ENCODE measurements around the gene NNT. TPM values are rescaled to one million over a fixed set of nuclear protein-coding genes. Genes with fewer than 3 reads are reported as not detected.

NNT gene
- total and polyA plus RNA-seq, 3 donors from 2014 or later: 25.4 to 55.0 (median 32.1) TPM

- TF ChIP-seq, protein P1, sequence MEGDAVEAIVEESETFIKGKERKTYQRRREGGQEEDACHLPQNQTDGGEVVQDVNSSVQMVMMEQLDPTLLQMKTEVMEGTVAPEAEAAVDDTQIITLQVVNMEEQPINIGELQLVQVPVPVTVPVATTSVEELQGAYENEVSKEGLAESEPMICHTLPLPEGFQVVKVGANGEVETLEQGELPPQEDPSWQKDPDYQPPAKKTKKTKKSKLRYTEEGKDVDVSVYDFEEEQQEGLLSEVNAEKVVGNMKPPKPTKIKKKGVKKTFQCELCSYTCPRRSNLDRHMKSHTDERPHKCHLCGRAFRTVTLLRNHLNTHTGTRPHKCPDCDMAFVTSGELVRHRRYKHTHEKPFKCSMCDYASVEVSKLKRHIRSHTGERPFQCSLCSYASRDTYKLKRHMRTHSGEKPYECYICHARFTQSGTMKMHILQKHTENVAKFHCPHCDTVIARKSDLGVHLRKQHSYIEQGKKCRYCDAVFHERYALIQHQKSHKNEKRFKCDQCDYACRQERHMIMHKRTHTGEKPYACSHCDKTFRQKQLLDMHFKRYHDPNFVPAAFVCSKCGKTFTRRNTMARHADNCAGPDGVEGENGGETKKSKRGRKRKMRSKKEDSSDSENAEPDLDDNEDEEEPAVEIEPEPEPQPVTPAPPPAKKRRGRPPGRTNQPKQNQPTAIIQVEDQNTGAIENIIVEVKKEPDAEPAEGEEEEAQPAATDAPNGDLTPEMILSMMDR (IDR thresholded peaks at IDR 0.05): no peak
- TF ChIP-seq POLR2A (IDR thresholded peaks at IDR 0.05): no peak
- intact Hi-C loops (cut with DNase I; ENCODE audit: low total_unique reads): no loop called here
- Histone ChIP-seq H3K4me3 (no peak overlapping the region), H3K9me3 (no peaks in the 10 kb centered on the region), H3K4me1 (no peaks in the 10 kb centered on the region), H3K36me3 (ENCODE audit: low read depth, missing control alignments) (no peaks in the 10 kb centered on the region), H3K27ac (no peak overlapping the region), H3K27me3 (no peaks in the 10 kb centered on the region)
- 89 to 94% methylated on average over 3 of the region's 3 CpGs for WGBS, 2 donors
- DNase-seq: no peak
These were observed 72.4 kb downstream of the NNT start for GRCh38 chr5:43675357-43675756.

DNA sequence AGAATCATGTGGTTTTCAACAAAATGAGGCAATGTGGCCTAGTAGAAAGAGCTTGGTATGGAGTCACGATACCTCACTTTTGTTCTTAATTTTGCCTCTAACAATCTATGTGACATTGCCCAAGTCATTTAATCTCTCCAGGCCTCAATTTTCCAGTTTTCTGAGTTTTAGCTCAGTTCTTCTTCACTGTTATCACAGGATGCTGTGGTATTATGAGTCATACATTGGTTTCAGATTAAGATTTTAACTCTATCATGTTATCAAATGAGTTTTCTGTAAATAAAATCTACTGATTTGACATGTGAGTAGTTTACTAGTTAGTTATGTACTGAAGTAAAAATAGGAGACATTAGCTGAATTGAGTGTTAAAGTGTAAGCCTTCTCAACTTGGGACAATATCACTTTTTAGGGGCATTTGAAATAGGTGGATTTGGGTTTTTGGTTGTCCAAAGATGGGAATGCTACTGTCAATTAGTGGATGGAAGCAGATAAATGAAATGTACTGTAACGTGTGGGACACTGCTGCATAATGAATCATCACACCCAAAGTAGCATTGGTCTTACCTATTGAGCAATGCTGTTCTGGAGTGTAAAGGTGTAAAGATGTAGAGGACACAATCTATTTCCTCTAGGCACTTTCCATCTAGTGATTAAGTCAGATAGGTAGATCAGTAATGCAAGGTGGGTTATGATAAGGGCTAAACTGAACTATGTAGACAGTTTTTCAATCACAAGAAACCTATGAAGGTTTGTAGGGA, 73.3 kb downstream of the NNT start:
- no peak overlapping the region for H3K4me3 ChIP-seq
- intact Hi-C loops (cut with DNase I; ENCODE audit: low total_unique reads): no loop called here
- no peaks in the 10 kb centered on the region for H3K9me3 ChIP-seq
- no peak for DNase-seq
- H3K4me1 ChIP-seq: no peaks in the 10 kb centered on the region
- 87 to 91% methylated on average over 2 of the region's 2 CpGs for WGBS, 2 donors
- no peaks in the 10 kb centered on the region for H3K27me3 ChIP-seq
- no peaks in the 10 kb centered on the region for H3K36me3 ChIP-seq (ENCODE audit: low read depth, missing control alignments)
- H3K27ac ChIP-seq: peak overlapping the region in 1 of 2 donors; percentile 59
- TF ChIP-seq POLR2A (IDR thresholded peaks at IDR 0.05): no peak
- TF ChIP-seq, protein P1 (IDR thresholded peaks at IDR 0.05): no peak

- 74 to 77% methylated on average over 4 of the region's 4 CpGs for WGBS, 2 donors
These were observed 74.3 kb downstream of the NNT start for GRCh38 chr5:43677253-43677652.

GRCh38 chr5:43679214-43679613, 76.2 kb downstream of the NNT start:
- Histone ChIP-seq H3K27me3 (no peaks in the 10 kb centered on the region), H3K36me3 (ENCODE audit: low read depth, missing control alignments) (no peaks in the 10 kb centered on the region), H3K9me3 (no peaks in the 10 kb centered on the region), H3K4me1 (peaks cover 4% of the 10 kb centered on the region), H3K27ac (no peak overlapping the region), H3K4me3 (no peak overlapping the region)
- no peak for DNase-seq
- WGBS, 2 donors: 94% methylated on average over 3 of the region's 3 CpGs
- TF ChIP-seq, protein P1 (IDR thresholded peaks at IDR 0.05): no peak
- no peak for TF ChIP-seq POLR2A (IDR thresholded peaks at IDR 0.05)
- intact Hi-C loops (cut with DNase I; ENCODE audit: low total_unique reads): no loop called here

More at GRCh38 chr5:43677253-43677652, 74.3 kb downstream of the NNT start:
- no peak for DNase-seq
- no peak overlapping the region for H3K4me3 ChIP-seq
- H3K36me3 ChIP-seq (ENCODE audit: low read depth, missing control alignments): no peaks in the 10 kb centered on the region
- TF ChIP-seq, protein P1 (IDR thresholded peaks at IDR 0.05): no peak
- no peak for TF ChIP-seq POLR2A (IDR thresholded peaks at IDR 0.05)
- peak overlapping the region in 1 of 2 donors; percentile 59 for H3K27ac ChIP-seq
- H3K27me3 ChIP-seq: no peaks in the 10 kb centered on the region
- H3K9me3 ChIP-seq: no peaks in the 10 kb centered on the region
- no peaks in the 10 kb centered on the region for H3K4me1 ChIP-seq
- intact Hi-C loops (cut with DNase I; ENCODE audit: low total_unique reads): no loop called here

DNA sequence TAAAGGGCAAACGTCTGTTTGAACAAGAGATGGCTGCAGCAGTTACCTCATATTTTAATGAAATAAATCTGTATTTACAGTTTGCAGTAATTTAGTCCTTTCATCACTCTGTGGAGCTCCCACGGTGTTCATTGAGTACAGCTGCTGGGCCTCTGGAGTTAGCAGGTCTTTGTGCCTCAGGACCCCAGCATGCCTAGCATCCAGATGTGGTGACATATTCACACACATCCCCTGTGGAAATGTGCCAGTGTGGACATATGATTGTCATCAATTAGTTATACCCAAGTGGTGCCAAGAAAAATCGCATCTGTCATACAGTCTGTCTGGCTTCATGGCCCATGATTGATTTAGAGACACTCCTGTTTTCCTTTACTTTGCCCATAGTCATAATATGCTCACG, 77.3 kb downstream of the NNT start:
- intact Hi-C loops (cut with DNase I; ENCODE audit: low total_unique reads): no loop called here
- WGBS, 2 donors: 87 to 94% methylated on average over 4 of the region's 4 CpGs
- no peak for DNase-seq

More for the DNA sequence above, 77.3 kb downstream of the NNT start:
- Histone ChIP-seq H3K27ac (no peak overlapping the region), H3K4me3 (no peak overlapping the region), H3K4me1 (peaks cover 14% of the 10 kb centered on the region), H3K36me3 (ENCODE audit: low read depth, missing control alignments) (no peaks in the 10 kb centered on the region), H3K27me3 (no peaks in the 10 kb centered on the region), H3K9me3 (no peaks in the 10 kb centered on the region)
- TF ChIP-seq, protein P1 (IDR thresholded peaks at IDR 0.05): no peak
- TF ChIP-seq POLR2A (IDR thresholded peaks at IDR 0.05): no peak
